CD14-positive monocyte (primary cell): ENCODE results near the gene FBXO17. TPM values are rescaled to one million over a fixed set of nuclear protein-coding genes. Genes with fewer than 3 reads are reported as not detected.

Experiments used
- DNase-seq, 3 donors: peaks; one replicate each; pipeline ENCODE4 v3.0.0-alpha.2; 2011 to 2022
- H2AFZ ChIP-seq: 2 replicates; pipeline ENCODE4 v1.6.0; 2012; ENCODE audit warnings: mild to moderate bottlenecking, low read depth, low read length, inconsistent platforms; ENCODE audit not compliant: insufficient read depth, poor library complexity, severe bottlenecking
- H3K27ac ChIP-seq, 2 donors: 1 replicate in 1 of 2; 2 replicates in 1 of 2; pipeline ENCODE4 v1.5.1; 2012 to 2013; ENCODE audit warnings: low read length in 2 of 2, control low read depth in 1 of 2, inconsistent platforms in 1 of 2, low read depth in 1 of 2, mild to moderate bottlenecking in 1 of 2
- H3K27me3 ChIP-seq, 2 donors: one replicate each; pipeline versions ENCODE4 v1.6.0 to v1.6.1; 2011 to 2013; ENCODE audit warnings: low read length in 2 of 2; ENCODE audit not compliant: control insufficient read depth in 2 of 2, insufficient read depth in 2 of 2
- H3K36me3 ChIP-seq, 2 donors: replicated peaks in 1 of 2; 1 replicate in 1 of 2; 2 replicates in 1 of 2; pipeline versions ENCODE4 v1.5.1 to v1.6.1; 2012 to 2013; ENCODE audit warnings: low read length in 2 of 2, control low read depth in 1 of 2, inconsistent platforms in 1 of 2, mild to moderate bottlenecking in 1 of 2; ENCODE audit not compliant: insufficient read depth in 2 of 2, control insufficient read depth in 1 of 2
- H3K4me1 ChIP-seq, 2 donors: 1 replicate in 1 of 2; 2 replicates in 1 of 2; pipeline versions ENCODE4 v1.5.1 to v1.6.1; 2012 to 2013; ENCODE audit warnings: low read length in 2 of 2, control low read depth in 1 of 2, inconsistent platforms in 1 of 2, mild to moderate bottlenecking in 1 of 2, moderate library complexity in 1 of 2; ENCODE audit not compliant: insufficient read depth in 2 of 2, control insufficient read depth in 1 of 2
- H3K4me2 ChIP-seq: replicated peaks from 2 replicates; pipeline ENCODE3; 2012; ENCODE audit warnings: low read length, moderate library complexity, mild to moderate bottlenecking; ENCODE audit not compliant: poor library complexity, severe bottlenecking; ENCODE audit errors: extremely low read depth
- H3K4me3 ChIP-seq, 3 experiments: fragments of 200-600 bp in 1 of 3; sonication (generic) in 1 of 3; replicated peaks in 1 of 3; 1 replicate in 2 of 3; 2 replicates in 1 of 3; pipeline ENCODE4 v1.5.1; 2011 to 2013; ENCODE audit warnings: low read length in 3 of 3, mild to moderate bottlenecking in 3 of 3, control low read depth in 2 of 3, low read depth in 2 of 3, inconsistent platforms in 1 of 3, moderate library complexity in 1 of 3
- H3K79me2 ChIP-seq: 2 replicates; pipeline ENCODE4 v1.6.0; 2012; ENCODE audit warnings: mild to moderate bottlenecking, control low read depth, inconsistent platforms, low read length, moderate library complexity; ENCODE audit not compliant: insufficient read depth
- H3K9ac ChIP-seq: 2 replicates; pipeline ENCODE4 v1.6.0; 2017; ENCODE audit warnings: low read length, mild to moderate bottlenecking; ENCODE audit not compliant: insufficient read depth, poor library complexity, severe bottlenecking
- H3K9me3 ChIP-seq, 2 donors: replicated peaks in 1 of 2; 1 replicate in 1 of 2; 2 replicates in 1 of 2; pipeline versions ENCODE4 v1.5.1 to v1.6.1; 2012 to 2013; ENCODE audit warnings: low read length in 2 of 2, control low read depth in 1 of 2; ENCODE audit not compliant: control insufficient read depth in 1 of 2, insufficient read depth in 1 of 2
- H4K20me1 ChIP-seq: 2 replicates; pipeline ENCODE4 v1.6.0; 2012; ENCODE audit warnings: mild to moderate bottlenecking, low read length, control low read depth, moderate library complexity; ENCODE audit not compliant: insufficient read depth
- H3K27ac Mint-ChIP-seq, 7 donors: one replicate each; pipeline ENCODE4 v1.8.0; 2020; ENCODE audit warnings: mild to moderate bottlenecking in 7 of 7, mixed read lengths in 7 of 7, moderate library complexity in 6 of 7, inconsistent platforms in 2 of 7
- H3K27me3 Mint-ChIP-seq, 3 donors: one replicate each; pipeline ENCODE4 v1.8.0; 2021 to 2022; ENCODE audit warnings: low read depth in 3 of 3, mild to moderate bottlenecking in 3 of 3, mixed read lengths in 3 of 3, moderate library complexity in 3 of 3, inconsistent platforms in 1 of 3
- H3K36me3 Mint-ChIP-seq, 2 donors: one replicate each; pipeline ENCODE4 v1.8.0; 2020; ENCODE audit warnings: mixed read lengths in 2 of 2, inconsistent platforms in 1 of 2, mild to moderate bottlenecking in 1 of 2
- H3K4me1 Mint-ChIP-seq: one replicate; pipeline ENCODE4 v1.8.0; 2020; ENCODE audit warnings: mild to moderate bottlenecking, mixed read lengths
- H3K4me3 Mint-ChIP-seq, 2 donors: one replicate each; pipeline ENCODE4 v1.8.0; 2020; ENCODE audit warnings: mild to moderate bottlenecking in 2 of 2, mixed read lengths in 2 of 2, moderate library complexity in 1 of 2
- H3K9me3 Mint-ChIP-seq, 7 donors: one replicate each; pipeline ENCODE4 v1.8.0; 2020 to 2022; ENCODE audit warnings: mixed read lengths in 7 of 7, mild to moderate bottlenecking in 6 of 7, moderate library complexity in 6 of 7, inconsistent platforms in 2 of 7
- CTCF ChIP-seq: fragments of 200-600 bp; IDR thresholded peaks from one replicate; pipeline ENCODE4 v1.8.0; 2022; ENCODE audit warnings: antibody characterized with exemption, mild to moderate bottlenecking
- WGBS: methylation state at CpG from one replicate; pipeline ENCODE4 v1.1.5; 2013; ENCODE audit warnings: missing lambda C conversion rate; ENCODE audit not compliant: insufficient coverage; 5-methylcytosine and 5-hydroxymethylcytosine counted together
- intact Hi-C, 2 donors: fragments of 100-400 bp; cut with micrococcal nuclease; formaldehyde crosslinking; loops; one replicate each; pipeline versions ENCODE4 v1.15.0 to v1.15.1; 2023
- polyA plus RNA-seq, 3 donors: library from polyadenylated mRNA; depleted of rRNA in 1 of 3; unstranded in 2 of 3; stranded (reverse) in 1 of 3; fragments of 300-500 nt in 2 of 3; fragments of >200 nt in 1 of 3; fragmentation: Illumina TruSeq in 2 of 3; gene quantifications; 1 replicate in 2 of 3; 2 replicates in 1 of 3; pipeline ENCODE4 v1.2.3, GENCODE V29; 2012 to 2021

Gene FBXO17
- polyA plus RNA-seq, 3 donors, result not detected

- DNase-seq, result peak in 1 of 3 donors; percentile 1
- no peaks in the 10 kb centered on the region for H3K27me3 ChIP-seq
- H3K4me3 ChIP-seq, result peak overlapping the region; percentile 60 to 79 (median 75)
- no peaks in the 10 kb centered on the region for H3K36me3 ChIP-seq
- TF ChIP-seq CTCF, result no peak
- Mint-ChIP-seq H3K27ac (peak overlapping the region; percentile 90 to 99 (median 97)), H3K9me3 (peaks cover 0 to 3% (median 0%) of the 10 kb centered on the region in 7 donors), H3K4me3 (peak overlapping the region; percentile 90 to 91), H3K4me1 (peaks cover 30% of the 10 kb centered on the region), H3K27me3 (peaks cover 0 to 1% (median 0%) of the 10 kb centered on the region in 3 donors), H3K36me3 (peaks cover 17 to 20% of the 10 kb centered on the region in 2 donors)
- H2AFZ ChIP-seq, result peak overlapping the region; percentile 68
- no peaks in the 10 kb centered on the region for H3K9me3 ChIP-seq
- peaks cover 52% of the 10 kb centered on the region for H3K79me2 ChIP-seq
- 0% methylated on average over 22 of the region's 25 CpGs for WGBS
- peak overlapping the region; percentile 91 for H3K9ac ChIP-seq
- intact Hi-C loops, result loop anchor here (1.0 to 10.0 kb wide), 6 partner anchors 31 to 134 kb away; partner anchors contain the start of genes MRPS12 (in 2 of the 2), SARS2 (in 2 of the 2) and ECH1 (in 1 of the 2)
- H4K20me1 ChIP-seq, result peaks cover 5% of the 10 kb centered on the region
- peak overlapping the region; percentile 74 for H3K4me2 ChIP-seq
- H3K27ac ChIP-seq, result peak overlapping the region; percentile 37 to 97
- peaks cover 18 to 28% of the 10 kb centered on the region in 2 donors for H3K4me1 ChIP-seq
These were observed 76.6 kb downstream of the FBXO17 start for GRCh38 chr19:38898788-38899446.

- Histone ChIP-seq H3K4me2 (no peak overlapping the region), H3K4me1 (peaks cover 8 to 10% of the 10 kb centered on the region in 2 donors), H3K36me3 (peaks cover 22 to 31% of the 10 kb centered on the region in 2 donors), H3K9me3 (no peaks in the 10 kb centered on the region), H4K20me1 (peaks cover 5% of the 10 kb centered on the region), H3K9ac (no peak overlapping the region), H3K27me3 (no peaks in the 10 kb centered on the region), H3K79me2 (peaks cover 22% of the 10 kb centered on the region), H3K27ac (no peak overlapping the region), H3K4me3 (no peak overlapping the region), H2AFZ (no peak overlapping the region)
- no peak for DNase-seq
- peaks cover 19% of the 10 kb centered on the region for H3K4me1 Mint-ChIP-seq
- no peak overlapping the region for H3K4me3 Mint-ChIP-seq
- peak overlapping the region in 1 of 7 donors; percentile 10 for H3K27ac Mint-ChIP-seq
- H3K27me3 Mint-ChIP-seq, result peaks cover 0 to 3% (median 0%) of the 10 kb centered on the region in 3 donors
- no peaks in the 10 kb centered on the region for H3K9me3 Mint-ChIP-seq
- peaks cover 23 to 31% of the 10 kb centered on the region in 2 donors for H3K36me3 Mint-ChIP-seq
- TF ChIP-seq CTCF, result no peak
- intact Hi-C loops, result loop anchor here (5.0 to 10.0 kb wide), 4 partner anchors 37 to 130 kb away; partner anchors contain the start of genes ECH1 (in 1 of the 2), MRPS12 (in 1 of the 2) and SARS2 (in 1 of the 2)
- 32% methylated on average over 9 of the region's 9 CpGs for WGBS
These were observed 80.6 kb downstream of the FBXO17 start for GRCh38 chr19:38894968-38895367.
